Thymus (tissue), 14 donors: Measurements from ENCODE around the gene KCNA2. TPM values are rescaled to one million over a fixed set of nuclear protein-coding genes. Genes with fewer than 3 reads are reported as not detected.

Experiments
- DNase-seq, 9 donors: peaks; one replicate each; pipeline ENCODE4 v3.0.0-alpha.2; 2013; ENCODE audit warnings: low spot score in 9 of 9, low read depth in 6 of 9, missing footprints in 1 of 9
- H3K27ac ChIP-seq, 2 donors: one replicate each; pipeline ENCODE4 v1.5.1; 2013; ENCODE audit warnings: control low read depth in 1 of 2, low read depth in 1 of 2, low read length in 1 of 2, mild to moderate bottlenecking in 1 of 2, moderate library complexity in 1 of 2
- H3K27me3 ChIP-seq, 2 donors: one replicate each; pipeline ENCODE4 v1.5.1; 2013; ENCODE audit warnings: low read length in 1 of 2; ENCODE audit not compliant: control insufficient read depth in 2 of 2, insufficient read depth in 1 of 2
- H3K36me3 ChIP-seq, 2 donors: one replicate each; pipeline ENCODE4 v1.5.1; 2013; ENCODE audit warnings: low read length in 1 of 2, mild to moderate bottlenecking in 1 of 2, moderate library complexity in 1 of 2; ENCODE audit not compliant: control insufficient read depth in 2 of 2, insufficient read depth in 2 of 2
- H3K4me1 ChIP-seq, 2 donors: one replicate each; pipeline ENCODE4 v1.5.1; 2013; ENCODE audit warnings: low read length in 2 of 2; ENCODE audit not compliant: control insufficient read depth in 2 of 2, insufficient read depth in 2 of 2
- H3K4me3 ChIP-seq, 2 donors: one replicate each; pipeline ENCODE4 v1.5.1; 2013; ENCODE audit warnings: low read length in 2 of 2, control low read depth in 1 of 2, mild to moderate bottlenecking in 1 of 2
- H3K9me3 ChIP-seq, 2 donors: one replicate each; pipeline ENCODE4 v1.5.1; 2013; ENCODE audit warnings: low read length in 1 of 2, mild to moderate bottlenecking in 1 of 2; ENCODE audit not compliant: control insufficient read depth in 2 of 2, insufficient read depth in 1 of 2
- WGBS: extraction: QIAGEN DNeasy Blood & Tissue Kit; methylation state at CpG from one replicate; pipeline ENCODE4 v1.1.7; 2013; 5-methylcytosine and 5-hydroxymethylcytosine counted together
- long read RNA-seq, 10 donors: transcript quantifications; one replicate each; lab custom pipeline, GENCODE V29; 2026
- polyA plus RNA-seq: library from polyadenylated mRNA; stranded (reverse); fragments of 200-250 nt; gene quantifications from one replicate; pipeline ENCODE4 v1.2.3, GENCODE V29; 2013
- total RNA-seq: library from RNA; stranded (reverse); fragments of 120-200 nt; gene quantifications from one replicate; pipeline ENCODE4 v1.2.4, GENCODE V29; 2013
- donor health status: healthy.

The KCNA2 gene
- 2.5 TPM for total RNA-seq
- 0.50 TPM for polyA plus RNA-seq
- long read RNA-seq, donor 1, result 0 reads
- long read RNA-seq, donor 2, partial matches to known transcripts, result 0 of 7 reads
- long read RNA-seq, donor 2, other reads (novel, unspliced or antisense), result 0 of 7 reads
- long read RNA-seq, donor 3, partial matches to known transcripts, result 7 of 8 reads
- long read RNA-seq, donor 3, other reads (novel, unspliced or antisense), result 0 of 8 reads
- long read RNA-seq, donor 4, partial matches to known transcripts, result 0 of 1 reads
- long read RNA-seq, donor 4, other reads (novel, unspliced or antisense), result 0 of 1 reads
- long read RNA-seq, donor 5, partial matches to known transcripts, result 8 of 10 reads
- long read RNA-seq, donor 5, other reads (novel, unspliced or antisense), result 0 of 10 reads
- long read RNA-seq, donor 6, result 0 reads
- long read RNA-seq, donor 7, result 0 reads
- long read RNA-seq, donor 8, result 0 reads
- long read RNA-seq, donor 9, partial matches to known transcripts, result 0 of 2 reads
- long read RNA-seq, donor 9, other reads (novel, unspliced or antisense), result 0 of 2 reads
- long read RNA-seq, donor 10, partial matches to known transcripts, result 0 of 1 reads
- long read RNA-seq, donor 10, other reads (novel, unspliced or antisense), result 0 of 1 reads

DNA sequence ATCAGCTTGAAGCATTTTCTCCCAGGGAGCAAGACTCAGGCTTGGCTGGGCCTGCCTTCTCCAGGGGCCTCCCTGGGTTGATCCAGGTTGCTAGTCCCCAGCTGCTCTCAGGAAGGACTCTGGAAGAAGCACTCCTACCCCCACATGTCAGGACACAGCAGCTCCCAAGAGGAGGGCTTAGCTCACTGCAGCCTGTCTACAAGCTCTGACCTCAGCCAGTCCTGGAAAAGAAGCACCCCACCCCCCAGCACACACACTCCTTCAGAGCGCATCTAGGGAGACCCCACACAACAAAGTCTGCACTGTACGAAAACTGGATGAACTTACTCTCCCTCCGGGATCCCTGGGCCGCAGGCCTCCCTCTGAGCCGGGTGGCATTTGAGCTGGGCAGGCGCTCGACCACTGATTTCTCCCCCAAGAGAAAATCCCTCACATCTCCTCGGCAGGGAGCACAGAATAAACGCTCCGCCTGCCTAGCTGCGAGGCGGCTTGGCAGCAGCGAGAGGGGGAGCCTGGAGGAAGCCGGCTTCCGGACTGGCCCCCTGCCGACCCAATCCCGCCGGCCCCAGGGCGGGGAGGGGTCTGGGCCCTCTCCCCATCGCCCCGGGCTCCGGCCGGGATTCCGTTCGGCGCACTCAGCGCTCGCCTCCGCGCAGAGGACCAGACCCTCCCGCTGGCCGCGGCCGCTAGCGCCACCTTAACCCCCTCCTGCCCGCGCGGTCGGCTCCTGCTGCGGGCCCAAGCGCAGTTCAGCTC lies at the start of gene KCNA2:
Gene KCNA2 (minus strand): TSS at position 458 of the 756 bp plus-strand sequence. CDS start 1,576 bp downstream, outside the sequence.
- H3K4me1 ChIP-seq, result peaks cover 3 to 6% of the 10 kb centered on the region in 2 donors
- H3K27me3 ChIP-seq, result peaks cover 43 to 87% of the 10 kb centered on the region in 2 donors
- DNase-seq, result no peak
- 3% methylated on average over 41 of the region's 41 CpGs for WGBS
- H3K9me3 ChIP-seq, result no peaks in the 10 kb centered on the region
- peak within 1 kb of the TSS in 1 of 2 donors; percentile 34 for H3K27ac ChIP-seq
- H3K36me3 ChIP-seq, result no peaks in the 10 kb centered on the region
- peak within 1 kb of the TSS; percentile 32 to 50 for H3K4me3 ChIP-seq

DNA sequence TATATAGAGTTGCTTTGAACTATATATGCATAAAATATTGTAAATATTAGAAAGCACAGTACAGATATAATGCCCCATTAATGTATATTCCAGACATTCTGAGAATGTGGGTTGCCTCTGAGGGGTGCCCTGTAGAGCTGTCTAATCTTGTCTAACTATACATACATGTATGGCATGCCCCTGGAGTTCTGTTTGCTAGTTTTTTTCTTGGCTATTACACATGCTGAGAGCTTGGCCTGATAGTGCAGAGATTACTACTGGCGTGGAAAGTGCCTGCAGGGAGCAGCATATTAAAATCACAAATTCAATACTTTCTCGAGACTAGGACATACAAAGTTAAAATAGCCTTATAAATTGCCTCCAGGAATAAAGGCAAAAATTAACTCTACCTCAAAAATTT lies 44.5 kb upstream of the KCNA2 start:
- no peak overlapping the region for H3K4me3 ChIP-seq
- no peaks in the 10 kb centered on the region for H3K9me3 ChIP-seq
- DNase-seq, result no peak
- no peaks in the 10 kb centered on the region for H3K27me3 ChIP-seq
- peaks cover 11 to 15% of the 10 kb centered on the region in 2 donors for H3K4me1 ChIP-seq
- H3K27ac ChIP-seq, result no peak overlapping the region
- no peaks in the 10 kb centered on the region for H3K36me3 ChIP-seq
- 98% methylated on average over 2 of the region's 2 CpGs for WGBS

DNA sequence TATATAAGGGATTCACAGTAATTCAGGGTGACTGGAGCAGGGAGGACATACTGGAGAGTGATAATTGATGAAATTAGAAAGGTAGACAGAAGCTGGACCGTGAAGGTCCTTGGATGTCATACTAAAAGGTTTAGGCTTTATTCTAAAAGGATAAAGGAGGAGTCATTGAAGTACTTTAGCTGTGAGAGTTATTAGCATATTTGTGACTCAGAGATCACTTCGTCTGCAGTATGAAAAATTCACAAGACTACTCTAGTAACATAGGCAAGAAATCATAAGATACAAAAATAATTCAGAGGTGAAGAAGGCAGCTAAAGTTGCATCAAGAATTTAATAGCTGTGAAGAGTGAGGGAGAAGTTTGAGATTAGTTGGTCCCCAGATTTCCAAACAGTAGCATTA lies 42.3 kb upstream of the KCNA2 start:
- H3K36me3 ChIP-seq, result no peaks in the 10 kb centered on the region

DNA sequence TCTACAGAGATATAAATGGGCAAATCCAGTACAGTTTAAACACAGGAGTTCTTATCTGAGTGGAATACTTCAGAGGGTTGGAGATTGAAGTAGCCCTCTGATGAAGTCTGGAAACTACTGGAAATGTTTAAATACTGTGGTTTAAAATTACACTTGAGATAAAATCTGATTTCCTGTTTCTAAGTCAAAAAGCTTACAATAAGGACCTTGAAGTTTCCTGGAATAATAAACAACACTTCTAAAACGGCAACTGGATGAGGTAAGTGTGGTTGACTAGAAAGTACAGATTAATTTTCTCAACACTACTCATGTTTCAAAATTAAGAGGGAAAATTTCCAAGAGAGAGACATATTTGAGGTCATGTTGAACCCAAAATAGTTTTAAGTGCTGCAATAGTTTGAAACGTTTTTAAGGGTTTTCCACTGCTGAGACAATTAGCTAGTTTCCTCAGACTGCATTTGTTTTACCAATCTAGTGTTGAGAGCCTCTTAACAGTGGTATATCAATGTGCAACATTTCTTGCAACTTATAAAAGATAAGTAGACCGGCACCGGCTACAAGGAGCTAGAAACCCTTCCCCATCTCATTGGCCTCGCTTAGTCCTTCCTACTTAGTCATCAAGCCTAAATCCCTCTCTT lies 41.2 kb upstream of the KCNA2 start:
- peak overlapping the region in 1 of 2 donors; percentile 56 for H3K27ac ChIP-seq
- 27% methylated on average over 5 of the region's 5 CpGs for WGBS

More for the DNA sequence above, 42.3 kb upstream of the KCNA2 start:
- Histone ChIP-seq H3K4me3 (no peak overlapping the region), H3K27me3 (no peaks in the 10 kb centered on the region), H3K27ac (no peak overlapping the region), H3K9me3 (no peaks in the 10 kb centered on the region), H3K4me1 (peaks cover 22 to 26% of the 10 kb centered on the region in 2 donors)
- DNase-seq, result no peak
- WGBS, result 95% methylated on average over 2 of the region's 2 CpGs

DNA sequence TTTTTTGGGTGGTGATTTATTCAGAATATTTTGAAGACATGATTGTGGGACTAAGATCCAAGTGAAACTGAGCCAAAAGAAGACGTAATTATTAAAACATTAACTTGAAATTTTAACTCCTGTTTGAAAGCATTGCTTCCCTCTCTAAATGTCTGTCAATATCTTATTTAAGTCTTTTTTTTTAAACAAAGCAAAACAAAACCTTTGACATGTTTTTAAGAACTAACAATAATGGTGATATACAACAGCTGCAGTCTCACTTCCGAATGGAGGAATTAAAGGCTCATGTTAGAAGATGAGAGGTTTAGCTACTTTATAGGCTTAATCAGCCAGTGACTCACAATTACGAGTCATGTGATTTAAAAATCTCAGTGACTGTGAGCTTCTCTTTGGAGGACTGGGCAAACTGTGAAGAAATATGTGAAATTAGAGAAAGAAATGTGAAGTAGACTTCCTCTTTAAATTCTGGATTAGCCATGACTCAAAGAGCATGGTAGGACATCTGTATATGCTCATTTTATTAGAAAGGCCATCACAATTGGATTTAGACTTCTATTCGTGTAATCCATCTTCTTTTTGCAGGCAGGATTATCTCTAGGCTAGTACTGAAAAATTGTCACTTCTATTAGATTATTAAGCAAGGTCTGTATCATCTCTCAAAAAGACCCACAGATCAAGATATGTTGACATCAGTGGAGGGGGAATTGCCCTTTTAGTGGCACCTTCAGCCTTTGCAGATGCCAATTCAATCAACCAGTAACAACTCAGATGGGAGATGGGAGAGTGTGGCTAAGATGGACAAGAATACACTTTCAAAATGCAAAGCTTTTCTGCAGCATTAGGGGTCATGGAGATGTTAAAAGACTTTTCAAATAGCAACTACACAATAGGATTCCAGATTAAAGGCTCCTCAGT lies 39.9 kb upstream of the KCNA2 start:
- Histone ChIP-seq H3K4me1 (peaks cover 22 to 34% of the 10 kb centered on the region in 2 donors), H3K9me3 (no peaks in the 10 kb centered on the region), H3K27me3 (no peaks in the 10 kb centered on the region), H3K27ac (no peak overlapping the region), H3K36me3 (no peaks in the 10 kb centered on the region), H3K4me3 (no peak overlapping the region)
- no peak for DNase-seq
- 96% methylated on average over 4 of the region's 4 CpGs for WGBS

More for the DNA sequence above, 41.2 kb upstream of the KCNA2 start:
- no peaks in the 10 kb centered on the region for H3K9me3 ChIP-seq
- peaks cover 22 to 29% of the 10 kb centered on the region in 2 donors for H3K4me1 ChIP-seq
- H3K36me3 ChIP-seq, result no peaks in the 10 kb centered on the region
- DNase-seq, result peak in 1 of 9 donors; percentile 57
- H3K4me3 ChIP-seq, result no peak overlapping the region
- H3K27me3 ChIP-seq, result no peaks in the 10 kb centered on the region

DNA sequence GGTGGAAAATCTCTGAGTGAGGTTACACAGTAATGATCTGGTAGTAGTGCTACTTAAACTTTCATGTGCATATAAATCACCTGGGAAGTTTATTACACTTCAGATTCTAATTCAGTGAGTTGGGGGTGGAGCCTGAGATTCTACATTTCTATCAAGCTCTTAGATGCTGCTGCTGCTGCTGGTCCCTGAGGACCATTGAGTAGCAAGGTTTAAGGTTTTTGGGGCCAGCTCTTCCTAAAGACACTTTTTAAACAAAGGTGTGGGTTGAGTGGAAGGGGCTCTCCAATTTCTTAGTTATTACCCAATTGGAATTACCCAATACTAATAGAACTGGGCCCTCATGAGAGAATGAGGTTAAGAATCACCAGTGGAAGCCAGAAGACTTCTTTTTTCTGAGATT lies 39.1 kb upstream of the KCNA2 start:
- Histone ChIP-seq H3K4me1 (peaks cover 24 to 38% of the 10 kb centered on the region in 2 donors), H3K27ac (no peak overlapping the region)
- no peak for DNase-seq

DNA sequence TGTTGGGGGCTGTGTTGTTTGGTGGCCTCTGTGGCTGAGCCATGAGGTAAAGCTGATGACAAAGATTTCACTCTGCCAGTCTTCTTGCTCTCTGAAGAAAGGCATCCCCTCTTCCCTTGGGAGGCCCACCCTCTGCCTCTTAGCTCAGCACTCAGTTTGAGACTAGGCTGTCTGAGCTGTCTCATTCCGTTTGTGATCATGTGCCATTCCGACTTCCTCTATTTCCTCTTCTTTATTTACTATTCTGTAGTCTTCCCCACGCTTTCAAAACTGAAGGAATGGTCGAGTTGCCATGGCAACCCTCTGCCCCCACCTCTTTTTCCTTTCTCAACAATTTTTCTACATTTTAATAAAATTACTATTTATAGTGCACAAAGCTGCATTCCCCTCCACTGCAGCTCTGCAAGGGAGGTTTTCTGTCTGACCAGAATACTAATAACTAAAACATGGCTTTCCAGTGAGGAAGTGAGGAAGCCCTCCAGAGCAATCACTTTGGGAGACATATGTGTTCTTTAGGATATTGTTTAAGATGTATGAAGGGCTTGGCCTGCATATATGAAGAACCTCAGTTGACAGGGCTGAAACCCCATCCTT lies 37.8 kb upstream of the KCNA2 start:
- Histone ChIP-seq H3K4me1 (peaks cover 24 to 47% of the 10 kb centered on the region in 2 donors), H3K27ac (peak overlapping the region in 1 of 2 donors; percentile 43), H3K4me3 (no peak overlapping the region), H3K27me3 (no peaks in the 10 kb centered on the region), H3K36me3 (no peaks in the 10 kb centered on the region), H3K9me3 (no peaks in the 10 kb centered on the region)
- DNase-seq, result peak in 2 of 9 donors; percentile 36 to 62
- WGBS, result 10% methylated on average over 4 of the region's 4 CpGs

More for the DNA sequence above, 39.1 kb upstream of the KCNA2 start:
- Histone ChIP-seq H3K27me3 (no peaks in the 10 kb centered on the region), H3K36me3 (no peaks in the 10 kb centered on the region), H3K9me3 (no peaks in the 10 kb centered on the region), H3K4me3 (no peak overlapping the region)
